K562 (cell line): ENCODE measurements around the gene NAGS. TPM values are rescaled to one million over a fixed set of nuclear protein-coding genes. Genes with fewer than 3 reads are reported as not detected.

ENCODE experiments used
- ATAC-seq: fragments of 200-7000 bp; cut with Tn5 transposase; 3 replicates; pipeline ENCODE4 v1.9.1; 2020; ENCODE audit warnings: moderate library complexity
- BruUV-seq: library from RNA; stranded (reverse); fragments of 400-500 nt; replicated peaks from 2 replicates; lab custom pipeline; 2021; lab: Mats Ljungman, UMichigan
- CTCF ChIA-PET: fragments of 300-600 bp; formaldehyde crosslinking; extraction: SDS; loops from one replicate; lab custom pipeline; 2021; ENCODE audit warnings: low intra/inter-chr PET ratio; lab: Yijun Ruan, JAX
- POLR2A ChIA-PET: fragments of 300-600, 350-650 bp; sonication (Branson Sonifier 250); formaldehyde crosslinking; extraction: SDS; loops from one replicate; lab custom pipeline; 2021; ENCODE audit warnings: antibody characterized with exemption, inconsistent platforms; lab: Yijun Ruan, JAX
- DNase-seq, 4 experiments: peaks; one replicate each; pipeline versions ENCODE4 v3.0.0 to v3.0.0-alpha.2; 2011 to 2018; ENCODE audit warnings: low spot score in 3 of 4, mixed read lengths in 3 of 4; ENCODE audit errors: extremely low read depth in 1 of 4
- FAIRE-seq: peaks from 2 replicates; lab custom pipeline; 2011; peaks lifted over from hg19 to GRCh38; lab: Jason Lieb, UNC
- H2AFZ ChIP-seq: 2 replicates; pipeline ENCODE4 v1.6.0; 2011; ENCODE audit warnings: low read depth, low read length, control low read depth, inconsistent platforms
- H3K27ac ChIP-seq: fragments of 200-600 bp; 3 replicates; pipeline ENCODE4 v1.8.0; 2011; ENCODE audit warnings: low read depth, mild to moderate bottlenecking, control low read depth, inconsistent platforms, low read length, moderate library complexity, mixed read lengths; ENCODE audit errors: extremely low read depth
- H3K27me3 ChIP-seq, 2 experiments: fragments of 300-600 bp in 1 of 2; 2 replicates in 1 of 2; 3 replicates in 1 of 2; pipeline versions ENCODE4 v1.6.0 to v1.8.0; 2011; ENCODE audit warnings: inconsistent platforms in 2 of 2, low read length in 2 of 2, mild to moderate bottlenecking in 1 of 2, mixed read lengths in 1 of 2, moderate library complexity in 1 of 2; ENCODE audit not compliant: control insufficient read depth in 2 of 2, insufficient read depth in 2 of 2
- H3K36me3 ChIP-seq: fragments of 300-600 bp; 3 replicates; pipeline ENCODE4 v1.8.0; 2011; ENCODE audit warnings: mild to moderate bottlenecking, low read length, inconsistent platforms; ENCODE audit not compliant: control insufficient read depth, insufficient read depth
- H3K4me1 ChIP-seq, 2 experiments: fragments of 200-600 bp in 1 of 2; replicated peaks in 1 of 2; 2 replicates in 1 of 2; 3 replicates in 1 of 2; pipeline versions ENCODE4 v1.5.1 to v1.8.0; 2011; ENCODE audit warnings: inconsistent platforms in 2 of 2, low read length in 2 of 2, mild to moderate bottlenecking in 1 of 2, mixed read lengths in 1 of 2, moderate library complexity in 1 of 2; ENCODE audit not compliant: control insufficient read depth in 2 of 2, insufficient read depth in 2 of 2
- H3K4me2 ChIP-seq: 2 replicates; pipeline ENCODE4 v1.6.1; 2011; ENCODE audit warnings: low read length, control low read depth, inconsistent platforms, mixed read lengths; ENCODE audit not compliant: insufficient read depth
- H3K4me3 ChIP-seq: fragments of 200-600 bp; sonication (generic), shearing (Covaris generic); 2 replicates; pipeline ENCODE4 v1.5.1; 2016; ENCODE audit warnings: control low read depth, inconsistent platforms
- H3K79me2 ChIP-seq: fragments of 200-600 bp; 3 replicates; pipeline ENCODE4 v1.8.0; 2011; ENCODE audit warnings: low read length, inconsistent platforms; ENCODE audit not compliant: control insufficient read depth, insufficient read depth
- H3K9ac ChIP-seq, 2 experiments: 2 replicates each; pipeline versions ENCODE4 v1.6.0 to v1.6.1; 2011; ENCODE audit warnings: low read depth in 2 of 2, low read length in 2 of 2, control low read depth in 1 of 2, inconsistent platforms in 1 of 2, mild to moderate bottlenecking in 1 of 2, mixed read lengths in 1 of 2; ENCODE audit not compliant: insufficient read depth in 1 of 2
- H3K9me1 ChIP-seq: one replicate; pipeline ENCODE4 v1.6.0; 2011; ENCODE audit warnings: inconsistent platforms, mild to moderate bottlenecking, low read length, moderate library complexity; ENCODE audit not compliant: control insufficient read depth, insufficient read depth
- H3K9me3 ChIP-seq: replicated peaks from 2 replicates; pipeline ENCODE4 v1.5.1; 2011; ENCODE audit warnings: low read depth, low read length, inconsistent platforms; ENCODE audit not compliant: control insufficient read depth, insufficient read depth
- H4K20me1 ChIP-seq: replicated peaks from 2 replicates; pipeline ENCODE4 v1.6.1; 2011; ENCODE audit warnings: low read length, inconsistent platforms, mixed read lengths; ENCODE audit not compliant: control insufficient read depth, insufficient read depth
- EGR1 ChIP-seq: fragments of 450-650 bp; conservative IDR thresholded peaks from 2 replicates; pipeline ENCODE4 v1.6.1; 2017; ENCODE audit warnings: mild to moderate bottlenecking
- GTF2A2 ChIP-seq: IDR thresholded peaks from 2 replicates; pipeline ENCODE4 v1.6.1; 2016; ENCODE audit warnings: mild to moderate bottlenecking, missing genetic modification characterization, missing compliant biosample characterization
- KLF10 ChIP-seq: fragments of 250-450 bp; sonication (Bioruptor Pico); IDR thresholded peaks from 2 replicates; pipeline ENCODE4 v1.6.1; 2021; ENCODE audit warnings: matching md5 sums
- NFYB ChIP-seq: IDR thresholded peaks from 2 replicates; pipeline ENCODE4 v1.6.1; 2011; ENCODE audit warnings: mild to moderate bottlenecking, moderate library complexity; ENCODE audit not compliant: insufficient read length; ENCODE audit errors: extremely low read depth
- ZNF134 ChIP-seq: fragments of 250-450 bp; sonication (Bioruptor Pico); conservative IDR thresholded peaks from 2 replicates; pipeline ENCODE4 v1.4.0; 2020
- ZNF224 ChIP-seq: sonication (generic); formaldehyde crosslinking; IDR thresholded peaks from 2 replicates; pipeline ENCODE4 v1.8.0; 2022; ENCODE audit warnings: mild to moderate bottlenecking, missing genetic modification reagents
- WGBS: fragments of 100-300 bp; shearing (Covaris generic); methylation state at CpG from one replicate; pipeline ENCODE4 v1.1.6; 2016; ENCODE audit warnings: low coverage, mixed read lengths; ENCODE audit not compliant: insufficient coverage; ENCODE audit errors: missing lambda C conversion rate; 5-methylcytosine and 5-hydroxymethylcytosine counted together
- in situ Hi-C: fragments of 300-500 bp; cut with MboI; formaldehyde crosslinking; loops from 4 replicates; pipeline ENCODE4 v1.15.0; 2018; ENCODE audit warnings: inconsistent platforms, mixed read lengths
- intact Hi-C: fragments of 100-400 bp; cut with micrococcal nuclease; formaldehyde crosslinking; loops from 2 replicates; pipeline ENCODE4 v1.14.2; 2022
- polyA plus RNA-seq, 8 experiments: library from polyadenylated mRNA; depleted of rRNA in 4 of 8; stranded (reverse) in 5 of 8; unstranded in 3 of 8; fragments of >200 nt; fragmentation: Nextera tagmentation in 2 of 8; fragmentation: Illumina TruSeq in 1 of 8; extraction: Ambion mirVana in 2 of 8; extraction: Trizol in 1 of 8; gene quantifications; 2 replicates each; pipeline versions ENCODE4 v1.2.1 to v1.2.3, GENCODE V29; 2011 to 2014; ENCODE audit warnings: inconsistent platforms in 1 of 8, missing spikeins in 1 of 8
- total RNA-seq, 7 experiments: library from RNA; depleted of rRNA in 6 of 7; stranded (reverse); fragments of >200 nt in 6 of 7; fragmentation: Illumina TruSeq in 2 of 7; extraction: Trizol in 2 of 7; gene quantifications; 2 replicates each; pipeline versions ENCODE4 v1.2.1 to v1.2.3, GENCODE V29; 2011 to 2021; ENCODE audit warnings: low replicate concordance in 1 of 7
- TF ChIP-seq, protein P1 (sequence below): IDR thresholded peaks from 2 replicates; pipeline ENCODE4 v1.6.1; 2016; ENCODE audit warnings: missing genetic modification characterization, missing compliant biosample characterization

NAGS gene
- total and polyA plus RNA-seq, 9 of the 15 experiments (the other 6 are each of a cell fraction or from before 2014, with no cell fraction given): not detected

DNA sequence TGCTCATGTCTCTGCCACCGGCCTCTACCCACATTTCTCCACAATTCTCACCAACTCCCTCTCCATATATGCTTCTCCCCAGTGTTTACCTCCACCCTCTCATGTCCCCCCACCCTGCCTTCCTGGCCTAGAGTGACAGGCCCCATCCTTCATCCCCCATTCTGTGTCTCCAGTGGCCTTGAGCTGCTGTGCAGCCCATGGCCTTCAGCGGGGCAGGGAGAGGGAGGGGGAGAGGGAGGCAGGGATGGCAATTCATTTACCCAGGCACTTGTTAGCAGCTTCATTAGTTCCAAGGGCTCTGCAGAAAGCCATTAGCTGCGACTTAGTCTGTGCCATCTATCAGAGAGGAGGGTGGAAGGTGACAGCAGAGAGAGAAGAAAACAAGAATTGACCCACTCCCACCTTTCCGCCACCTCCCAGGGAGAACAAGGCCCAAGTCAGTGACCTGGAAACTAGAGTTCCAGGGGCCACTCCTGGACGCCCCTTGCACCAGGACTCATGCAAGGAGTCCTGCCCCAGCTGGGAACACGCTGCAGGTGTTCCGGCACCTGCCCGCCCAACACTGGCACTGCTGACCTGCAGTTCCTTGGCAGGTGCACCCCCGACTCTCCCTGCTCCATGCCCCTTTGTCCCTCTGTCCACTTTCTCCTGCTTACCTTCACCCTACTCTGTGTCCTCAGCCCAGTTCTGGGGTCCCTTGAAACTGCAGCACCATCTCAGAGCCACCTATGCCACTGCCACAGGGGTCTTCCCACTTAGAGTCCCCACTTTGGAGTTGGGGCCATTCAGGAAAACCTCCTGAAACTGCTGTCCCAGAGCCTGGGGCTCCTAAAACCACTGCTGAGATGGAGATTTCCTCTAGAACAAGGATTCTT is 27.2 kb upstream of the NAGS start:
- FAIRE-seq: no peak
- in situ Hi-C loops: no loop called here
- CTCF ChIA-PET: no interaction called here

GRCh38 chr17:43978078-43978477 is 26.3 kb upstream of the NAGS start:
- Histone ChIP-seq H3K79me2 (no peaks in the 10 kb centered on the region), H3K4me2 (no peak overlapping the region), H3K9me1 (no peaks in the 10 kb centered on the region), H3K9me3 (no peaks in the 10 kb centered on the region; the same call in 1 of the 2 replicates), H3K4me1 (peaks cover 0 to under 1% of the 10 kb centered on the region in 2 experiments; a peak in 3 of 5 replicates), H3K4me3 (no peak overlapping the region), H3K36me3 (no peaks in the 10 kb centered on the region), H3K9ac (no peak overlapping the region), H2AFZ (no peak overlapping the region), H3K27me3 (peaks cover 26 to 51% of the 10 kb centered on the region in 2 experiments), H3K27ac (no peak overlapping the region), H4K20me1 (no peaks in the 10 kb centered on the region)
- FAIRE-seq (no peak), DNase-seq (no peak), ATAC-seq (no peak)
- intact Hi-C loops (no loop called here), in situ Hi-C loops (no loop called here)
- ChIA-PET POLR2A (no interaction called here), CTCF (no interaction called here)
- no TSS peak for BruUV-seq
- WGBS: 17% methylated on average over 2 of the region's 2 CpGs
- TF ChIP-seq, protein P1, sequence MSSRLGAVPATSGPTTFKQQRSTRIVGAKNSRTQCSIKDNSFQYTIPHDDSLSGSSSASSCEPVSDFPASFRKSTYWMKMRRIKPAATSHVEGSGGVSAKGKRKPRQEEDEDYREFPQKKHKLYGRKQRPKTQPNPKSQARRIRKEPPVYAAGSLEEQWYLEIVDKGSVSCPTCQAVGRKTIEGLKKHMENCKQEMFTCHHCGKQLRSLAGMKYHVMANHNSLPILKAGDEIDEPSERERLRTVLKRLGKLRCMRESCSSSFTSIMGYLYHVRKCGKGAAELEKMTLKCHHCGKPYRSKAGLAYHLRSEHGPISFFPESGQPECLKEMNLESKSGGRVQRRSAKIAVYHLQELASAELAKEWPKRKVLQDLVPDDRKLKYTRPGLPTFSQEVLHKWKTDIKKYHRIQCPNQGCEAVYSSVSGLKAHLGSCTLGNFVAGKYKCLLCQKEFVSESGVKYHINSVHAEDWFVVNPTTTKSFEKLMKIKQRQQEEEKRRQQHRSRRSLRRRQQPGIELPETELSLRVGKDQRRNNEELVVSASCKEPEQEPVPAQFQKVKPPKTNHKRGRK: peak; percentile 57
- no peak for TF ChIP-seq EGR1

More for the DNA sequence above, 27.2 kb upstream of the NAGS start:
- H3K27me3 ChIP-seq: peaks cover 23 to 49% of the 10 kb centered on the region in 2 experiments
- no peak overlapping the region for H3K27ac ChIP-seq
- H3K36me3 ChIP-seq: no peaks in the 10 kb centered on the region
- 11% methylated on average over 9 of the region's 9 CpGs for WGBS
- no peak for TF ChIP-seq GTF2A2 (tag)
- TF ChIP-seq ZNF134 (CRISPR knock-in tag): no peak
- no peak for TF ChIP-seq ZNF224 (CRISPR knock-in tag)
- TF ChIP-seq KLF10: no peak
- no peak for TF ChIP-seq NFYB
- H3K9me1 ChIP-seq: no peaks in the 10 kb centered on the region
- no peak overlapping the region for H3K4me3 ChIP-seq
- H3K4me2 ChIP-seq: no peak overlapping the region
- H3K9me3 ChIP-seq: no peaks in the 10 kb centered on the region; the same call in 1 of the 2 replicates
- no peak overlapping the region for H2AFZ ChIP-seq
- POLR2A ChIA-PET: interaction anchor here (0.5 to 0.6 kb wide), 2 partner anchors 50 to 171 kb away, joined by 3 to 4 read pairs; no protein-coding TSS in a partner anchor
- H3K79me2 ChIP-seq: no peaks in the 10 kb centered on the region
- no peaks in the 10 kb centered on the region for H4K20me1 ChIP-seq
- DNase-seq: no peak
- no peaks in the 10 kb centered on the region for H3K4me1 ChIP-seq
- no peak for ATAC-seq
- intact Hi-C loops: no loop called here
- H3K9ac ChIP-seq: no peak overlapping the region
- BruUV-seq: no TSS peak
